Right lobe of liver (tissue), 4 donors: ENCODE data around the gene SPTBN1.

Source experiments
- CTCF ChIP-seq, 4 donors: fragments of 200-600 bp in 3 of 4; fragments of 450-650 bp in 1 of 4; IDR thresholded peaks; one replicate each; pipeline versions ENCODE4 v1.5.1 to v1.8.0; 2016 to 2022; ENCODE audit warnings: antibody characterized with exemption in 4 of 4, mild to moderate bottlenecking in 2 of 4
- POLR2A ChIP-seq: fragments of 450-650 bp; IDR thresholded peaks from one replicate; pipeline ENCODE4 v1.6.1; 2017; ENCODE audit warnings: antibody characterized with exemption, mild to moderate bottlenecking
- donor health status: DM: no; HTN: no; CAD: no.
- donor health status: DM: no; HTN: no; CAD: no.
- donor health status: DM: no; HTN: yes; CAD: no.

DNA sequence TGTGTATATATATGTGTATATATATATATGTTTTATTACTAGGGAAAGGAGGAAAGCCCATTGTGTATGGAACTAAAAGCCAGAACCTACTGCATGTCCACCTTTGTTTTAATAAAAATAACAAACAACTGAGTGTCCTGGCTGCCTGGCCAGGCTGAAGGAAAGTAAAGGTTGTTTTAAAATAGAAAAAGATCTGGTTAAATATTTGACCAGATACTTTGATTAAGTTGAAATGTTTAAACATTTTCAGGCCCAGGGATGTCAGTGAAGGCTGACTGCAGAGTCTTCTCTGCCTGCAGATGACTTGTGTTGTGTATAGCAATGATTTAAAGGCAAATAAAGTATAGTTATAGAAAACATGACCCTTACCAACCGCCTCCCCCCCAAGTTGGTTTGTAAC, 22.8 kb downstream of the SPTBN1 start:
- TF ChIP-seq CTCF (IDR thresholded peaks at IDR 0.05) (no peak), POLR2A (no peak)
